Mammary epithelial cell (primary cell): ENCODE data around the gene LHPP.

ENCODE experiments used
- EZH2 ChIP-seq: IDR thresholded peaks from 2 replicates; pipeline ENCODE4 v1.6.1; 2012; ENCODE audit warnings: low read length, inconsistent platforms, borderline replicate concordance
- TF ChIP-seq, protein P1 (sequence below), 2 donors: IDR thresholded peaks in 1 of 2; conservative IDR thresholded peaks in 1 of 2; 2 replicates each; pipeline ENCODE4 v1.5.1; 2011 to 2012; ENCODE audit warnings: inconsistent platforms in 2 of 2, low read length in 2 of 2, mild to moderate bottlenecking in 2 of 2, control low read depth in 1 of 2, low read depth in 1 of 2; ENCODE audit not compliant: insufficient read depth in 1 of 2; ENCODE audit errors: extremely low read depth in 1 of 2

DNA sequence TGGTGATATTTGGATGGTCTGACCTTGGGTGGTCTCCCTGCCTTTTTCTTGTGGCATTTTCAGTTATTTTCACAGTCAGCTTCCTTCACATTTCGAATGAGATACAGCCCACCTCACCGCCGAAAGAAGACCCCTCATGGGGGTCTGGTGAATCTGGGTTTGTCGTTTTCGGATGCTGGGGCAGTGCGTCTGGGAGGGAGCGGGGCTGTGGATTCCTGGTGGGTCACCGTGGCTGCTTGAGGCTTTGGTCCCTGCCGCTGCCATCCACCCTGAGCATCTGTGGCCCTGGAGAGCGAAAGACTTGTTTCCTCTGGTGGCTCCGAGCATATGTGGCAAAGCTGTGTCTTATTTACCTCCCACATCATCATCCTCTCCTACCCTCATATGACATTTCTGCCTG lies 43.1 kb downstream of the LHPP start:
- TF ChIP-seq, protein P1, sequence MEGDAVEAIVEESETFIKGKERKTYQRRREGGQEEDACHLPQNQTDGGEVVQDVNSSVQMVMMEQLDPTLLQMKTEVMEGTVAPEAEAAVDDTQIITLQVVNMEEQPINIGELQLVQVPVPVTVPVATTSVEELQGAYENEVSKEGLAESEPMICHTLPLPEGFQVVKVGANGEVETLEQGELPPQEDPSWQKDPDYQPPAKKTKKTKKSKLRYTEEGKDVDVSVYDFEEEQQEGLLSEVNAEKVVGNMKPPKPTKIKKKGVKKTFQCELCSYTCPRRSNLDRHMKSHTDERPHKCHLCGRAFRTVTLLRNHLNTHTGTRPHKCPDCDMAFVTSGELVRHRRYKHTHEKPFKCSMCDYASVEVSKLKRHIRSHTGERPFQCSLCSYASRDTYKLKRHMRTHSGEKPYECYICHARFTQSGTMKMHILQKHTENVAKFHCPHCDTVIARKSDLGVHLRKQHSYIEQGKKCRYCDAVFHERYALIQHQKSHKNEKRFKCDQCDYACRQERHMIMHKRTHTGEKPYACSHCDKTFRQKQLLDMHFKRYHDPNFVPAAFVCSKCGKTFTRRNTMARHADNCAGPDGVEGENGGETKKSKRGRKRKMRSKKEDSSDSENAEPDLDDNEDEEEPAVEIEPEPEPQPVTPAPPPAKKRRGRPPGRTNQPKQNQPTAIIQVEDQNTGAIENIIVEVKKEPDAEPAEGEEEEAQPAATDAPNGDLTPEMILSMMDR (conservative IDR thresholded peaks at IDR 0.05 in 1 of 2, IDR thresholded peaks at IDR 0.05 in 1 of 2; ENCODE audit: extremely low read depth in 1 of 2, insufficient read depth in 1 of 2, low read depth in 1 of 2, low read length in 2 of 2): no peak
- TF ChIP-seq EZH2: no peak
